GM18498 (cell line): ENCODE data around the gene PDE3A.

Experiments
- ATAC-seq: cut with Tn5 transposase; IDR thresholded peaks from one replicate; pipeline ENCODE4 v1.9.1; 2021; ENCODE audit warnings: mild to moderate bottlenecking, moderate library complexity; ENCODE audit not compliant: unreplicated experiment

Gene PDE3A

GRCh38 chr12:20420557-20420956 is 52.2 kb downstream of the PDE3A start:
- ATAC-seq: no peak

GRCh38 chr12:20421421-20421820 is 53.1 kb downstream of the PDE3A start:
- no peak for ATAC-seq

DNA sequence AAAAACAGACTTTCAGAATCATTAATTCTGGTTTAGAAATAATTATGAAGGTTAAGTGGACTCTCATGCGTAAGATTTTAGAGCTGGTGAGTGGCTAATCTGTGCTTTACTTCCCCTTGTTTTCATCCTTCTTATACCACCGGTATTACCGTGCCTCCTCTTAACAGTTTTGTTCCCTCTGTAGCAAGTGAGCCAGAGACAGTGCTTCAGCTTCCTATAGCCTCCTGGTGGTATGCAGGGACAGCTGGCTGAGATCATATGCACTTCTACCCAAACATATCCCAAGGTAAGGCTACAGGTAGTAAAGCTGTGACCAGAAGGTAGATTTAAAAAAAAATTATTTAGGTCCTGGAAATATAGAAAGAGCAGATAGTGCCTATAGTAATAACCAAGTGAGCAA is 55.2 kb downstream of the PDE3A start:
- ATAC-seq: no peak

GRCh38 chr12:20424841-20425240 is 56.5 kb downstream of the PDE3A start:
- ATAC-seq: no peak

GRCh38 chr12:20426191-20426590 is 57.9 kb downstream of the PDE3A start:
- ATAC-seq: no peak

- no peak for ATAC-seq
Observed at GRCh38 chr12:20426957-20427356, 58.6 kb downstream of the PDE3A start.

DNA sequence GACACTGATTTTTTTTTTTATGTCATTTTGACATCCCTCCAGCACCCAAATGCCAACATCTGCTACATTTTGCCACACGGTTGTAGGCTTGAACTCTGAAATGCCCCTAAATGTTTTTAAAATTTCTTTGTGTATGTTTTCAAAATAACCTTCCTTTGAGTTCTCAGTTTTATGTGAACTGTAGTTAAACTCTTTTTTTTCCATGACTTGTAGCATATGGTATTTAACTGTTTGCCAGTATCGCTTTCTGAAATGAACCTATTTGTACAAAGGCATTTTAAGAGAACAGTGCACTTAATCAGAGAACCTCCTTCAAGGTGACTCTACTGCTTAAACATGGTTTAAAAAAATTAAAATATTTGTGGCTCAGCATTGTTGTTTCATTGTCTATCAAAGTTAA is 61.5 kb downstream of the PDE3A start:
- no peak for ATAC-seq

DNA sequence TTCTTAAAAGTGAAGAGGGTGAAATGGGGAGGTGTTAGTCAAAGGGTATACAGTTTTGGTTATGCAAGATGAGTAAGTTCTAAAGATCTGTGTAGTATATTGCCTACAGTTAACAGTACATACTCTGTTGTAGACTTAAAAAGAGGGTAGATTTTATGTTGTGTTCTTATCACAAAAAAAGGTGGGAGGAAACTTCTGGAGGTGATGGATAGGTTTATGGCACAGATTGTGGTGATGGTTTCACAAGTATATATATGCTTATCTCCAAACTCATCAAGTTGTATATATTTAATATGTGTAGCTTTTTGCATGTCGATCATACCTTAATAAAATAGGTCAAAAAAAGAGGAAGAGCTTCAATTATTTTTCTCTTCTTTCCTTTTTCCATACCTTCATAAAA is 64.0 kb downstream of the PDE3A start:
- no peak for ATAC-seq

GRCh38 chr12:20434996-20435395 is 66.7 kb downstream of the PDE3A start:
- no peak for ATAC-seq

- no peak for ATAC-seq
Observed at GRCh38 chr12:20436316-20436715, 68.0 kb downstream of the PDE3A start.

- no peak for ATAC-seq
Observed at GRCh38 chr12:20438299-20438779, 70.0 kb downstream of the PDE3A start.

DNA sequence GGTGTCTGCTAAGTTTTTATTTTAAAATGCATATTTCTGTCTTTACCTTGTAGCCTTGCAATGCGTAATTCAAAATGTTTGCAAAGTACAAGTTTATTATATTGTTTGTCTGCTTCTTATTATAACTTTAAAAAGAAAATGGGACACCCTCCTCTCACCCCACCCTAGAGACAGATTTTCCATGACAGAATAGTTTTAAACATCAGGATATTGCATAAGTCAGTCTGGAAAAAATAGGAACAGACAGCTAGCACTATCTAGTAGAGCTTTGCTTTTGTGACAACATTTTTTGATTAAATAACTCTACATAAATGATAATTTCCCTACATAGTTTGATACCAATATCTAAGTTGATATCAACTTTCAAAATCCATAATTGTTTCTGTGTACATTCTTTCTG is 71.3 kb downstream of the PDE3A start:
- no peak for ATAC-seq

DNA sequence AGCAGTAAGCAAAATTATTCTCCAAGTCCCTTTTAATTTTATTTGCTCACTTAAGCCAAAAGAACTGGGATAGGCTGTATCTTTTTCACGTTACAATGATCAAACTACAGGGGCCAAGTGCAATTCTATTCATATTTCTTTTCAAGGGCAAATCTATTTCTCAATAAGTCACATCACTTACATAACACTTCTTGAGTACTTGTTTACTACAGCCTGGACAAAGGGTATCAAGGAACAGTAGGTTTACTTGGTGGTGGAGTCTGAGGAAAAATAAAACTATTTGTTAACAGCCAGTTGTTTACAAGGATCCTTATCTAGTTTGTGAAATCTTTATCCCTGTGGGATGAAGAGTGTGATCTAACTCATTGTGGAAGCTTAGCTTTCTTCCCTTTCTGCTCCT is 72.1 kb downstream of the PDE3A start:
- no peak for ATAC-seq

DNA sequence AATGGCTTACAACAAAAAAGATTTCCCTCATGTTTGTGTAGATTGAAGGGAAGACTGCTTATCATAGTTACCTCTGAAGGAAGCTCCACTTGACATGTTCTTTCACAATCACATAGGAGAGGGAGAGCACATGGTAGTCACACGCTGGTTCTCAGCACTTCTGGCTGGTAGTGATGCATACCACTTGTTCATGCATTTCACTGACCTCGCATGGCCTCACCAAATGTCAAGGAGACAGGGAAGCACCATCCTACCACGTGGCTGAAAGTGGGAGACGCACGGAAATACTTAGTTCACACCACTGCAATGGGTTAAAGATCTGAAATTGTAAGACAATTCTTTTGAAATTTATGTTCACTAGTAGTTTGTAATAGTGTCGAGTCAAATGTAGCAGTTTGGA is 74.0 kb downstream of the PDE3A start:
- ATAC-seq: no peak

DNA sequence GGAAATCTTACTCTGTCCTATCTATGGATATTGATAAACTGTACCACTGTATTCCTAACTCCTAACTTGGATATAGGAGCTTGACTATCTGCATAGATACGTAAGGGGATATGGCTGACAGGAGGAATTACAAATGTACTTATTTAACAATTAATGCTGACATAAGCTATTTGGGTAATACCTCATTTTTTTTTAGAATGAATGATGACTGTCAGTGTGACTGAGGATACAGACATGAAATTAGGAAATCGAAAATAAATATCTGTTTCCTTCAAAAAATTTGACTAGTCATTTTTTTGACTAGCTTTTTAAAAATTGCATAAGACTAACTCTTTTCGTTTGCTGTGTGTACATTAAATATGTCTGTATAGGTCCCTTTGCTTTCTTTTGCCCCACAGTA is 74.9 kb downstream of the PDE3A start:
- ATAC-seq: no peak

- no peak for ATAC-seq
Observed at GRCh38 chr12:20443792-20444191, 75.5 kb downstream of the PDE3A start.

DNA sequence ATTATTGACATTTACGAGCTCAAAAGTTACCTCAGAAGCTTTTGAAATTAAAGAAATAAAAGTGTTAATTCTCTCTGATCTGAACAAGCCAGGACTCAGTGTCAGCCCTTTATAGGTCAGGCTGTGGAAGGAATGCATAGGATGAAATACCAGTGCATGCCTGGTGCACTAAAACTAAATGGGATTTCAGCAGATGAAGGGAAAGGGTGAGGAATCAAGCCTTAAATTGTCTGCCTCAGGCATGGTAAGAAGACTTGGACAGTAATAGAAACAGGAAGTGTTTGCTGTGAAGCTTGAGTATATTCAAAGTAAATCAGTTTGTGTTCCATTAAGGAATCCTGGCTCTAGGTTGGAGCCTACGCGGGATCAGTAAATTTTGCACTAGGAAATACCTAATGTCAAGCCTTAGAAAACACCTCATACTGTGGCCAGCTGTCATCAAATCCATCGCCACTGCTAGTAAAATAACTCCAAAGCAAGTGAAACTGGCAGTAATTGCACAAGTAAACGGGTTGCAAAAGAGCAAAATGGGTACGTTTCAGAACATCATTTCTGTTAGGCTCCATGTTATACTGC is 76.3 kb downstream of the PDE3A start:
- no peak for ATAC-seq

DNA sequence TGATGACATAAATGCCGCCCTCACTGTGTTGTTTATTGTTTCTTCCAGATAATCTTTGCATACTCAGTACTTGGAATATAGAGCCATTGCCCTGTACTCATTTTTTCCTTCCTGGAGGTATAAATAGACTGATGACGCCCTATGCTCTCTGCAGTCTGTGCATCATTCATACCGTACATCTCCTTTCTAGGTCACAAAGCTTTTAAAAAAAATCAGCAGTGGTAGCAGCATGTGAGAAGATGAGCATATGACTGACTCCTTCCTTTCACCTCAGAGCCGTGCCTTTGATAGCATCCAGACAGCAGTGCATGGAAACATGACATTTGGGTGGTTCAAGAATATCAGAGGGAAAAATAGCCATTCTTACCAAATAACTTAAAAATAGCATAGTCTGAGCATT is 77.3 kb downstream of the PDE3A start:
- no peak for ATAC-seq

- ATAC-seq: no peak
Observed at GRCh38 chr12:20446836-20447235, 78.5 kb downstream of the PDE3A start.

- ATAC-seq: no peak
Observed at GRCh38 chr12:20448781-20449180, 80.4 kb downstream of the PDE3A start.

DNA sequence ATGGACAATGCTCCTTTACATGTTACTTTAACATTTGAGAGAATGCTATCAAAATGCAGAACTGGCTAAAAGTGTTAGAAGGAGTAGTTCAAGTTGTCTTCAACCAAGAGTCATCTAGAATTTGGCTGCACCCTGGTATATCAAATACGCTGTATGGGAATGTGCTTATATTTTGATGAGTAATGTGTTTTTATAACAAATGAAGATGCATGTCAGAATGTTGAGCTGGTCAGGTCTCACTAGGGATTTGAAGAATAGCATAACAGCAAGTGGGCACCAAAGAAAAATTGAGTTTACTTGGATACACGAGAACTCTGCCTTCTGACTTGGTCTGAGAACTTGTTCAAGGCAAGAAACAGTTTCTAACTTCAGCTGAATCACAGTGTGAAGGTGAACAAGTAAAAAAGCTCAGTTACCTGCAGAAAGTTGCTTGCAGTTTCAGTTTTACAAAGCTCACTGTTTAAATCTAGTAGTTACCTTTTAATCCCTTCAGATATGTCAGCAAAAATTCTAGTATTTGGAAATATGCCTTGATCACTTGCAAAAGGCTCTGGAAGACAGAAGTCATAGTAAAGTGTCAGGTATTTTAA is 82.3 kb downstream of the PDE3A start:
- ATAC-seq: no peak

GRCh38 chr12:20451761-20452160 is 83.4 kb downstream of the PDE3A start:
- ATAC-seq: no peak

- ATAC-seq: no peak
Observed at GRCh38 chr12:20452496-20453010, 84.2 kb downstream of the PDE3A start.
